Esophagus squamous epithelium (tissue), 5 donors: ENCODE results near the gene UCHL1. TPM values are rescaled to one million over a fixed set of nuclear protein-coding genes. Genes with fewer than 3 reads are reported as not detected.
"Not testable (repeated sequence)": the region's sequence is repeated elsewhere in the genome, so short reads cannot be mapped to it uniquely, and the experiment has no call there.

Experiments
- DNase-seq: peaks from one replicate; lab custom pipeline; 2025; lab: John Stamatoyannopoulos, UW
- H3K27ac ChIP-seq, 4 donors: fragments of 200-600 bp; sonication (generic); one replicate each; pipeline ENCODE4 v1.5.1; 2016 to 2019; ENCODE audit warnings: mild to moderate bottlenecking in 1 of 4
- H3K27me3 ChIP-seq, 4 donors: fragments of 200-600 bp; sonication (generic); 1 replicate in 3 of 4; 2 replicates in 1 of 4; pipeline versions ENCODE4 v1.5.1 to v1.6.0; 2017 to 2021; ENCODE audit warnings: antibody characterized with exemption in 1 of 4
- H3K36me3 ChIP-seq, 3 donors: fragments of 200-600 bp; sonication (generic); one replicate each; pipeline ENCODE4 v1.5.1; 2016 to 2019
- H3K4me1 ChIP-seq, 3 donors: fragments of 200-600 bp; sonication (generic); one replicate each; pipeline ENCODE4 v1.5.1; 2017 to 2019
- H3K4me3 ChIP-seq, 4 donors: fragments of 200-600 bp; sonication (generic); 1 replicate in 3 of 4; 2 replicates in 1 of 4; pipeline ENCODE4 v1.5.1; 2016 to 2019; ENCODE audit warnings: mild to moderate bottlenecking in 2 of 4, moderate library complexity in 1 of 4
- H3K9me3 ChIP-seq, 3 donors: fragments of 200-600 bp; sonication (generic); one replicate each; pipeline ENCODE4 v1.5.1; 2016 to 2019
- POLR2A ChIP-seq, 4 donors: fragments of 450-650 bp; IDR thresholded peaks; one replicate each; pipeline ENCODE4 v1.6.1; 2017; ENCODE audit warnings: antibody characterized with exemption in 4 of 4, mild to moderate bottlenecking in 4 of 4, moderate library complexity in 3 of 4
- WGBS, 2 donors: methylation state at CpG; one replicate each; pipeline ENCODE4 v1.1.5; 2018; 5-methylcytosine and 5-hydroxymethylcytosine counted together
- intact Hi-C: fragments of 100-400 bp; cut with DNase I; formaldehyde crosslinking; loops from one replicate; pipeline ENCODE4 v1.15.0; 2022
- total RNA-seq, 4 donors: library from RNA; depleted of rRNA; stranded (reverse); fragments of >200 nt; gene quantifications; one replicate each; pipeline ENCODE4 v1.1.0, GENCODE V29; 2016
- TF ChIP-seq, protein P1 (sequence below), 6 experiments: fragments of 450-650 bp in 4 of 6; fragments of 200-600 bp in 2 of 6; sonication (generic) in 2 of 6; IDR thresholded peaks; one replicate each; pipeline ENCODE4 v1.5.1; 2016 to 2019; ENCODE audit warnings: antibody characterized with exemption in 6 of 6, mild to moderate bottlenecking in 4 of 6, moderate library complexity in 4 of 6
- donor health status: DM: yes; HTN: yes; CAD: no.

The UCHL1 gene
- total RNA-seq, 4 donors from 2014 or later = 3.9 to 9.6 (median 9.0) TPM

GRCh38 chr4:41262198-41262597 lies 5.5 kb downstream of the UCHL1 start:
- WGBS, 2 donors = 83 to 91% methylated on average over 3 to 6 of the region's 6 CpGs
- Histone ChIP-seq H3K27me3 (peaks cover 0 to 33% (median 4%) of the 10 kb centered on the region in 4 donors), H3K9me3 (no peaks in the 10 kb centered on the region), H3K4me1 (peaks cover 6 to 9% (median 9%) of the 10 kb centered on the region in 3 donors), H3K36me3 (no peaks in the 10 kb centered on the region), H3K27ac (no peak overlapping the region), H3K4me3 (no peak overlapping the region)
- DNase-seq = no peak
- intact Hi-C loops = no loop called here
- no peak for TF ChIP-seq POLR2A (IDR thresholded peaks at IDR 0.05)
- TF ChIP-seq, protein P1, sequence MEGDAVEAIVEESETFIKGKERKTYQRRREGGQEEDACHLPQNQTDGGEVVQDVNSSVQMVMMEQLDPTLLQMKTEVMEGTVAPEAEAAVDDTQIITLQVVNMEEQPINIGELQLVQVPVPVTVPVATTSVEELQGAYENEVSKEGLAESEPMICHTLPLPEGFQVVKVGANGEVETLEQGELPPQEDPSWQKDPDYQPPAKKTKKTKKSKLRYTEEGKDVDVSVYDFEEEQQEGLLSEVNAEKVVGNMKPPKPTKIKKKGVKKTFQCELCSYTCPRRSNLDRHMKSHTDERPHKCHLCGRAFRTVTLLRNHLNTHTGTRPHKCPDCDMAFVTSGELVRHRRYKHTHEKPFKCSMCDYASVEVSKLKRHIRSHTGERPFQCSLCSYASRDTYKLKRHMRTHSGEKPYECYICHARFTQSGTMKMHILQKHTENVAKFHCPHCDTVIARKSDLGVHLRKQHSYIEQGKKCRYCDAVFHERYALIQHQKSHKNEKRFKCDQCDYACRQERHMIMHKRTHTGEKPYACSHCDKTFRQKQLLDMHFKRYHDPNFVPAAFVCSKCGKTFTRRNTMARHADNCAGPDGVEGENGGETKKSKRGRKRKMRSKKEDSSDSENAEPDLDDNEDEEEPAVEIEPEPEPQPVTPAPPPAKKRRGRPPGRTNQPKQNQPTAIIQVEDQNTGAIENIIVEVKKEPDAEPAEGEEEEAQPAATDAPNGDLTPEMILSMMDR (IDR thresholded peaks at IDR 0.05) = no peak

- peaks cover 0 to 13% (median 0%) of the 10 kb centered on the region in 4 donors for H3K27me3 ChIP-seq
- no peak for TF ChIP-seq POLR2A (IDR thresholded peaks at IDR 0.05)
- TF ChIP-seq, protein P1 (IDR thresholded peaks at IDR 0.05) = no peak
- WGBS, 2 donors = 40 to 65% methylated on average over 1 of the region's 1 CpG
- H3K27ac ChIP-seq = no peak overlapping the region
- no peak for DNase-seq
- no peak overlapping the region for H3K4me3 ChIP-seq
- no peaks in the 10 kb centered on the region for H3K9me3 ChIP-seq
- intact Hi-C loops = no loop called here
- H3K4me1 ChIP-seq = no peaks in the 10 kb centered on the region
- H3K36me3 ChIP-seq = no peaks in the 10 kb centered on the region
Observed at GRCh38 chr4:41264212-41264611, 7.5 kb downstream of the UCHL1 start.

DNA sequence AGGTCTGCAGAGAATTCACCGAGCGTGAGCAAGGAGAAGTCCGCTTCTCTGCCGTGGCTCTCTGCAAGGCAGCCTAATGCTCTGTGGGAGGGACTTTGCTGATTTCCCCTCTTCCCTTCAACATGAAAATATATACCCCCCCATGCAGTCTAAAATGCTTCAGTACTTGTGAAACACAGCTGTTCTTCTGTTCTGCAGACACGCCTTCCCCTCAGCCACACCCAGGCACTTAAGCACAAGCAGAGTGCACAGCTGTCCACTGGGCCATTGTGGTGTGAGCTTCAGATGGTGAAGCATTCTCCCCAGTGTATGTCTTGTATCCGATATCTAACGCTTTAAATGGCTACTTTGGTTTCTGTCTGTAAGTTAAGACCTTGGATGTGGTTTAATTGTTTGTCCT lies 11.3 kb downstream of the UCHL1 start:
- no peak overlapping the region for H3K4me3 ChIP-seq
- DNase-seq = no peak
- H3K9me3 ChIP-seq = no peaks in the 10 kb centered on the region
- no peak overlapping the region for H3K27ac ChIP-seq
- no peak for TF ChIP-seq POLR2A (IDR thresholded peaks at IDR 0.05)
- TF ChIP-seq, protein P1 (IDR thresholded peaks at IDR 0.05) = no peak
- 67 to 79% methylated on average over 7 of the region's 7 CpGs for WGBS, 2 donors
- H3K4me1 ChIP-seq = no peaks in the 10 kb centered on the region
- no peaks in the 10 kb centered on the region for H3K36me3 ChIP-seq
- intact Hi-C loops = no loop called here
- no peaks in the 10 kb centered on the region for H3K27me3 ChIP-seq

GRCh38 chr4:41268721-41269517 lies 12.2 kb downstream of the UCHL1 start:
- Histone ChIP-seq H3K27ac (no peak overlapping the region), H3K4me3 (no peak overlapping the region), H3K9me3 (no peaks in the 10 kb centered on the region), H3K4me1 (no peaks in the 10 kb centered on the region), H3K27me3 (no peaks in the 10 kb centered on the region), H3K36me3 (no peaks in the 10 kb centered on the region)
- WGBS, 2 donors = 76 to 78% methylated on average over 7 of the region's 7 CpGs
- DNase-seq = no peak
- TF ChIP-seq, protein P1 (IDR thresholded peaks at IDR 0.05) = no peak
- intact Hi-C loops = no loop called here

- intact Hi-C loops = no loop called here
- H3K4me3 ChIP-seq = no peak overlapping the region
- H3K27ac ChIP-seq = no peak overlapping the region
- no peaks in the 10 kb centered on the region for H3K9me3 ChIP-seq
- TF ChIP-seq, protein P1 (IDR thresholded peaks at IDR 0.05) = no peak
- no peaks in the 10 kb centered on the region for H3K4me1 ChIP-seq
- H3K27me3 ChIP-seq = no peaks in the 10 kb centered on the region
- DNase-seq = no peak
- H3K36me3 ChIP-seq = no peaks in the 10 kb centered on the region
Observed at GRCh38 chr4:41269682-41270081, 13.0 kb downstream of the UCHL1 start.

- not testable (repeated sequence) for H3K27me3 ChIP-seq, H3K36me3 ChIP-seq, H3K27ac ChIP-seq, H3K4me1 ChIP-seq, H3K9me3 ChIP-seq, DNase-seq, H3K4me3 ChIP-seq
- WGBS, 2 donors = 87 to 94% methylated on average over 13 of the region's 13 CpGs
- intact Hi-C loops = loop anchor here (5.0 kb wide), 1 partner anchor 386 kb away; no protein-coding TSS in a partner anchor
Observed at GRCh38 chr4:41275931-41276330, 19.2 kb downstream of the UCHL1 start.
